K562 (cell line): ENCODE measurements around the gene CUTA. TPM values are rescaled to one million over a fixed set of nuclear protein-coding genes. Genes with fewer than 3 reads are reported as not detected.

ENCODE experiments used
- BACH1 ChIP-seq: fragments of 200-800 bp; sonication (Bioruptor generic); IDR thresholded peaks from 2 replicates; pipeline ENCODE4 v1.6.1; 2016; ENCODE audit warnings: missing genetic modification characterization, missing compliant biosample characterization
- CAMTA2 ChIP-seq: fragments of 250-450 bp; sonication (Bioruptor Pico); conservative IDR thresholded peaks from 2 replicates; pipeline ENCODE4 v1.5.1; 2022
- CEBPB ChIP-seq: fragments of 450-650 bp; IDR thresholded peaks from 2 replicates; pipeline ENCODE4 v1.6.1; 2016; ENCODE audit warnings: missing genetic modification characterization, missing compliant biosample characterization
- DACH1 ChIP-seq: fragments of 450-650 bp; IDR thresholded peaks from 2 replicates; pipeline ENCODE4 v1.6.1; 2018; ENCODE audit not compliant: partially characterized antibody
- ERF ChIP-seq: fragments of 450-650 bp; formaldehyde crosslinking; IDR thresholded peaks from 2 replicates; pipeline ENCODE4 v1.4.0; 2020; ENCODE audit warnings: mild to moderate bottlenecking, mixed read lengths
- FOXP1 ChIP-seq: sonication (generic); formaldehyde crosslinking; IDR thresholded peaks from 2 replicates; pipeline ENCODE4 v1.8.0; 2022; ENCODE audit warnings: mild to moderate bottlenecking, missing genetic modification reagents
- LEF1 ChIP-seq: fragments of 450-650 bp; IDR thresholded peaks from 2 replicates; pipeline ENCODE4 v1.6.1; 2016; ENCODE audit warnings: mild to moderate bottlenecking
- MAFG ChIP-seq: fragments of 450-650 bp; conservative IDR thresholded peaks from 2 replicates; pipeline ENCODE4 v1.6.1; 2016; ENCODE audit warnings: missing genetic modification characterization, missing compliant biosample characterization
- MXI1 ChIP-seq: IDR thresholded peaks from 2 replicates; pipeline ENCODE4 v1.6.1; 2011; ENCODE audit warnings: low read depth, mild to moderate bottlenecking, improper control_type of control experiment, low read length
- RCOR1 ChIP-seq, 2 experiments: IDR thresholded peaks; 2 replicates each; pipeline ENCODE4 v1.6.1; 2012; ENCODE audit warnings: low read depth in 2 of 2, low read length in 2 of 2, borderline replicate concordance in 1 of 2, improper control_type of control experiment in 1 of 2
- TOE1 ChIP-seq, 2 experiments: fragments of 450-650 bp in 1 of 2; sonication (generic) in 1 of 2; formaldehyde crosslinking in 1 of 2; IDR thresholded peaks; 2 replicates each; pipeline versions ENCODE4 v1.7.1 to v1.8.0; 2016 to 2022; ENCODE audit warnings: borderline replicate concordance in 2 of 2, mild to moderate bottlenecking in 2 of 2, antibody characterized with exemption in 1 of 2, inconsistent platforms in 1 of 2, low read depth in 1 of 2, missing genetic modification reagents in 1 of 2, moderate library complexity in 1 of 2
- U2AF2 ChIP-seq: fragments of 200-400 bp; formaldehyde crosslinking; optimal IDR thresholded peaks from 2 replicates; pipeline ENCODE3; 2017; ENCODE audit warnings: low read depth, mild to moderate bottlenecking, low read length
- YY1 ChIP-seq, 3 experiments: IDR thresholded peaks; 2 replicates each; pipeline ENCODE4 v1.6.1; 2011; ENCODE audit warnings: low read length in 2 of 3, mild to moderate bottlenecking in 2 of 3, moderate library complexity in 2 of 3, borderline replicate concordance in 1 of 3, control low read depth in 1 of 3, low read depth in 1 of 3; ENCODE audit not compliant: insufficient read depth in 3 of 3, insufficient replicate concordance in 2 of 3, control insufficient read depth in 1 of 3, insufficient read length in 1 of 3; ENCODE audit errors: extremely low read depth in 1 of 3
- ZNF354B ChIP-seq: fragments of 250-450 bp; sonication (Bioruptor Pico); IDR thresholded peaks from 2 replicates; pipeline ENCODE4 v1.4.0; 2020
- polyA plus RNA-seq, 8 experiments: library from polyadenylated mRNA; depleted of rRNA in 4 of 8; stranded (reverse) in 5 of 8; unstranded in 3 of 8; fragments of >200 nt; fragmentation: Nextera tagmentation in 2 of 8; fragmentation: Illumina TruSeq in 1 of 8; extraction: Ambion mirVana in 2 of 8; extraction: Trizol in 1 of 8; gene quantifications; 2 replicates each; pipeline versions ENCODE4 v1.2.1 to v1.2.3, GENCODE V29; 2011 to 2014; ENCODE audit warnings: inconsistent platforms in 1 of 8, missing spikeins in 1 of 8
- total RNA-seq, 7 experiments: library from RNA; depleted of rRNA in 6 of 7; stranded (reverse); fragments of >200 nt in 6 of 7; fragmentation: Illumina TruSeq in 2 of 7; extraction: Trizol in 2 of 7; gene quantifications; 2 replicates each; pipeline versions ENCODE4 v1.2.1 to v1.2.3, GENCODE V29; 2011 to 2021; ENCODE audit warnings: low replicate concordance in 1 of 7
- TF ChIP-seq, protein P1 (sequence below): sonication (generic); formaldehyde crosslinking; IDR thresholded peaks from 2 replicates; pipeline ENCODE4 v1.8.0; 2022; ENCODE audit warnings: mild to moderate bottlenecking, missing genetic modification reagents
- TF ChIP-seq, protein P2 (sequence below), 2 experiments: fragments of 450-650 bp in 1 of 2; sonication (generic) in 1 of 2; formaldehyde crosslinking in 1 of 2; IDR thresholded peaks in 1 of 2; conservative IDR thresholded peaks in 1 of 2; 2 replicates each; pipeline versions ENCODE4 v1.6.1 to v1.8.1; 2016 to 2023; ENCODE audit warnings: mild to moderate bottlenecking in 2 of 2, moderate library complexity in 2 of 2, inconsistent platforms in 1 of 2, missing genetic modification reagents in 1 of 2
- TF ChIP-seq, protein P3 (sequence below): fragments of 200-400 bp; formaldehyde crosslinking; IDR thresholded peaks from 2 replicates; pipeline ENCODE4 v1.6.1; 2017; ENCODE audit warnings: mild to moderate bottlenecking, low read depth, low read length, moderate library complexity
- TF ChIP-seq, protein P4 (sequence below): fragments of 250-450 bp; sonication (Bioruptor Pico); IDR thresholded peaks from 2 replicates; pipeline ENCODE4 v1.8.0; 2021; ENCODE audit warnings: moderate library complexity, mild to moderate bottlenecking, inconsistent platforms
- TF ChIP-seq, protein P5 (sequence below): fragments of 450-650 bp; conservative IDR thresholded peaks from 2 replicates; pipeline ENCODE4 v1.6.1; 2016; ENCODE audit warnings: missing genetic modification characterization, low read depth, mild to moderate bottlenecking, control low read depth, missing compliant biosample characterization

CUTA gene
- total and polyA plus RNA-seq, 9 of the 15 experiments (the other 6 are each of a cell fraction or from before 2014, with no cell fraction given): 166 to 682 (median 310) TPM

DNA sequence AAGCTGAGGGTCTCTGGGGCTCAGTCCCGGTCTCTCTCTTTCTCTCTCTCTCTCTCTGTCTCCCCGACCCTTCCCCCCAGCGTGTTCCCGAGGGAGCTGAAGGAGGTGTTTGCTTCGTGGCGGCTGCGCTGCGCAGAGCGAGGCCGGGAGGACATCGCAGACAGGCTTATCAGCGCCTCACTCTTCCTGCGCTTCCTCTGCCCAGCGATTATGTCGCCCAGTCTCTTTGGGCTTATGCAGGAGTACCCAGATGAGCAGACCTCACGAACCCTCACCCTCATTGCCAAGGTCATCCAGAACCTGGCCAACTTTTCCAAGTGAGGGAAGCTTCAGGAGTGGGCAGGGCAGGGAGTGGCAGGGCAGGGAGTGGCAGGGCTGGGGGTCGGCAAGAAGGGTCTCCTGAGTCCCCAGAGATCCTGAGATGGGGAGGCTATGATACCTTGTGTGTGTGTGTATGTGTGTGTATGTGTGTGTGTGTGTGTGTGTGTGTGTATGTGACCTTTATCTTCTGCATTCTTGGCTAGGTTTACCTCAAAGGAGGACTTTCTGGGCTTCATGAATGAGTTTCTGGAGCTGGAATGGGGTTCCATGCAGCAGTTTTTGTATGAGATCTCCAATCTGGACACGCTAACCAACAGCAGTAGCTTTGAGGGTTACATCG lies 22.9 kb upstream of the CUTA start (continued):
- TF ChIP-seq, protein P1, sequence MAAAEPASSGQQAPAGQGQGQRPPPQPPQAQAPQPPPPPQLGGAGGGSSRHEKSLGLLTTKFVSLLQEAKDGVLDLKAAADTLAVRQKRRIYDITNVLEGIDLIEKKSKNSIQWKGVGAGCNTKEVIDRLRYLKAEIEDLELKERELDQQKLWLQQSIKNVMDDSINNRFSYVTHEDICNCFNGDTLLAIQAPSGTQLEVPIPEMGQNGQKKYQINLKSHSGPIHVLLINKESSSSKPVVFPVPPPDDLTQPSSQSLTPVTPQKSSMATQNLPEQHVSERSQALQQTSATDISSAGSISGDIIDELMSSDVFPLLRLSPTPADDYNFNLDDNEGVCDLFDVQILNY (CRISPR knock-in tag): no peak
- TF ChIP-seq, protein P2, sequence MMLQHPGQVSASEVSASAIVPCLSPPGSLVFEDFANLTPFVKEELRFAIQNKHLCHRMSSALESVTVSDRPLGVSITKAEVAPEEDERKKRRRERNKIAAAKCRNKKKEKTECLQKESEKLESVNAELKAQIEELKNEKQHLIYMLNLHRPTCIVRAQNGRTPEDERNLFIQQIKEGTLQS (IDR thresholded peaks at IDR 0.05): no peak
- TF ChIP-seq, protein P2 (CRISPR knock-in tag; conservative IDR thresholded peaks at IDR 0.05): no peak
- TF ChIP-seq CEBPB (tag): no peak
- TF ChIP-seq RCOR1 (IDR thresholded peaks at IDR 0.05; ENCODE audit: borderline replicate concordance in 1 of 2, low read depth in 2 of 2, low read length in 2 of 2): 0 out of 4 replicates have a peak, but pooled peaks of 1 of the 2 experiments have one; percentile 21
- no peak for TF ChIP-seq DACH1
- no peak for TF ChIP-seq ZNF354B
- TF ChIP-seq, protein P3, sequence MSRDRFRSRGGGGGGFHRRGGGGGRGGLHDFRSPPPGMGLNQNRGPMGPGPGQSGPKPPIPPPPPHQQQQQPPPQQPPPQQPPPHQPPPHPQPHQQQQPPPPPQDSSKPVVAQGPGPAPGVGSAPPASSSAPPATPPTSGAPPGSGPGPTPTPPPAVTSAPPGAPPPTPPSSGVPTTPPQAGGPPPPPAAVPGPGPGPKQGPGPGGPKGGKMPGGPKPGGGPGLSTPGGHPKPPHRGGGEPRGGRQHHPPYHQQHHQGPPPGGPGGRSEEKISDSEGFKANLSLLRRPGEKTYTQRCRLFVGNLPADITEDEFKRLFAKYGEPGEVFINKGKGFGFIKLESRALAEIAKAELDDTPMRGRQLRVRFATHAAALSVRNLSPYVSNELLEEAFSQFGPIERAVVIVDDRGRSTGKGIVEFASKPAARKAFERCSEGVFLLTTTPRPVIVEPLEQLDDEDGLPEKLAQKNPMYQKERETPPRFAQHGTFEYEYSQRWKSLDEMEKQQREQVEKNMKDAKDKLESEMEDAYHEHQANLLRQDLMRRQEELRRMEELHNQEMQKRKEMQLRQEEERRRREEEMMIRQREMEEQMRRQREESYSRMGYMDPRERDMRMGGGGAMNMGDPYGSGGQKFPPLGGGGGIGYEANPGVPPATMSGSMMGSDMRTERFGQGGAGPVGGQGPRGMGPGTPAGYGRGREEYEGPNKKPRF: no peak
- no peak for TF ChIP-seq CAMTA2 (CRISPR knock-in tag)
- TF ChIP-seq YY1 (IDR thresholded peaks at IDR 0.05; ENCODE audit: borderline replicate concordance in 1 of 3, control insufficient read depth in 1 of 3, extremely low read depth in 1 of 3, insufficient read depth in 3 of 3, insufficient read length in 1 of 3, insufficient replicate concordance in 2 of 3, low read depth in 1 of 3, low read length in 2 of 3): no peak
- TF ChIP-seq BACH1 (tag): no peak
- TF ChIP-seq, protein P4, sequence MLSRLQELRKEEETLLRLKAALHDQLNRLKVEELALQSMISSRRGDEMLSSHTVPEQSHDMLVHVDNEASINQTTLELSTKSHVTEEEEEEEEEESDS (CRISPR knock-in tag): no peak
- TF ChIP-seq, protein P5, sequence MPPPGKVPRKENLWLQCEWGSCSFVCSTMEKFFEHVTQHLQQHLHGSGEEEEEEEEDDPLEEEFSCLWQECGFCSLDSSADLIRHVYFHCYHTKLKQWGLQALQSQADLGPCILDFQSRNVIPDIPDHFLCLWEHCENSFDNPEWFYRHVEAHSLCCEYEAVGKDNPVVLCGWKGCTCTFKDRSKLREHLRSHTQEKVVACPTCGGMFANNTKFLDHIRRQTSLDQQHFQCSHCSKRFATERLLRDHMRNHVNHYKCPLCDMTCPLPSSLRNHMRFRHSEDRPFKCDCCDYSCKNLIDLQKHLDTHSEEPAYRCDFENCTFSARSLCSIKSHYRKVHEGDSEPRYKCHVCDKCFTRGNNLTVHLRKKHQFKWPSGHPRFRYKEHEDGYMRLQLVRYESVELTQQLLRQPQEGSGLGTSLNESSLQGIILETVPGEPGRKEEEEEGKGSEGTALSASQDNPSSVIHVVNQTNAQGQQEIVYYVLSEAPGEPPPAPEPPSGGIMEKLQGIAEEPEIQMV (tag): no peak
- TF ChIP-seq ERF (CRISPR knock-in tag): 0 out of 2 replicates have a peak, but pooled peaks have one; percentile 15
- TF ChIP-seq MAFG: no peak
- TF ChIP-seq U2AF2: no peak
- TF ChIP-seq MXI1: no peak
- TF ChIP-seq FOXP1 (CRISPR knock-in tag): no peak
- 0 out of 2 replicates have a peak, but pooled peaks have one; percentile 40 for TF ChIP-seq LEF1
- TF ChIP-seq TOE1 (IDR thresholded peaks at IDR 0.05; ENCODE audit: borderline replicate concordance): peak; percentile 34; the same call in 1 of the 2 replicates
- TF ChIP-seq TOE1 (CRISPR knock-in tag; IDR thresholded peaks at IDR 0.05; ENCODE audit: borderline replicate concordance, low read depth): no peak
